ENCODE data around the gene FOXR2.

DNA sequence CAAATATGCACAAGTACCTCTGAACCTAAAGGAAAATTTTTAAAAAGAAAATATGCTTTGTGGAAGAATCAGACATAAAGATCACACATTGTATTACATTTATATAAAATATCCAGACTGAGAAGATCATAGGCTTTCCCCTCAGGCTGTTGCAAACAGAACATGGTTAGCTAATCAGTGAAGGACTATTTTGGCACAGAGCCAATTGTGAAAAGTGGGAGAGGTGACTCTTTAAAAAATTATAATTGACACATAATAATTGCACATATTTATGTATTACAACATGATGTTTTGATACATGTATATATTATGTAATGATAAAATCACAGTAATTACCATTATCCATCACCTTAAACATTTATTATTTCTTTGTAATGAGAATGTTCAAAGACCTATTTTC is 44.1 kb upstream of the FOXR2 start:
- TF ChIP-seq MYC (IDR thresholded peaks at IDR 0.05; ENCODE audit: borderline replicate concordance, low read length) (no peak), ZFP36 (IDR thresholded peaks at IDR 0.05; ENCODE audit: borderline replicate concordance, partially characterized antibody) (no peak), CTCF (IDR thresholded peaks at IDR 0.05) (no peak), KDM1A (IDR thresholded peaks at IDR 0.05; ENCODE audit: low read depth) (no peak)
